PC-3 (cell line): Measurements from ENCODE around the gene PRKN. TPM values are rescaled to one million over a fixed set of nuclear protein-coding genes. Genes with fewer than 3 reads are reported as not detected.

Experiments used
- ATAC-seq: fragments of 200-7000 bp; cut with Tn5 transposase; 2 replicates; pipeline ENCODE4 v1.9.1; 2020; ENCODE audit warnings: mild to moderate bottlenecking, moderate library complexity
- BruUV-seq: library from RNA; stranded (reverse); fragments of 400-500 nt; replicated peaks from 2 replicates; lab custom pipeline; 2021; lab: Mats Ljungman, UMichigan
- CTCF ChIA-PET: fragments of 300-600 bp; sonication (Branson Sonifier 250); formaldehyde crosslinking; loops from one replicate; lab custom pipeline; 2022; ENCODE audit warnings: antibody characterized with exemption; lab: Charles Lee
- POLR2A ChIA-PET: fragments of 300-600 bp; sonication (Branson Sonifier 250); formaldehyde crosslinking; loops from one replicate; lab custom pipeline; 2022; ENCODE audit warnings: antibody characterized with exemption; ENCODE audit not compliant: unreplicated experiment; lab: Charles Lee
- DNase-seq: peaks from one replicate; pipeline ENCODE4 v3.0.0-alpha.2; 2015
- H2AFZ ChIP-seq: fragments of 300-600 bp; sonication (generic); 2 replicates; pipeline ENCODE4 v1.6.0; 2016; ENCODE audit warnings: antibody characterized with exemption, low read length
- H3F3A ChIP-seq: fragments of 300-600 bp; sonication (generic); one replicate; pipeline ENCODE4 v1.6.0; 2017; ENCODE audit warnings: antibody characterized with exemption, low read length, control low read depth, mild to moderate bottlenecking; ENCODE audit not compliant: unreplicated experiment
- H3K27ac ChIP-seq: fragments of 300-600 bp; sonication (generic); 2 replicates; pipeline ENCODE4 v1.5.1; 2016; ENCODE audit warnings: mild to moderate bottlenecking, low read length
- H3K27me3 ChIP-seq: fragments of 300-600 bp; sonication (generic); 2 replicates; pipeline ENCODE4 v1.6.1; 2016; ENCODE audit warnings: low read length, mixed read lengths
- H3K36me3 ChIP-seq: fragments of 300-600 bp; sonication (generic); 2 replicates; pipeline ENCODE4 v1.6.1; 2016; ENCODE audit warnings: low read depth, mixed run types, low read length, mixed read lengths
- H3K4me1 ChIP-seq: fragments of 300-600 bp; sonication (generic); 2 replicates; pipeline ENCODE4 v1.5.1; 2016; ENCODE audit warnings: low read length; ENCODE audit not compliant: insufficient read depth
- H3K4me2 ChIP-seq: fragments of 300-600 bp; sonication (generic); 2 replicates; pipeline ENCODE4 v1.6.0; 2016; ENCODE audit warnings: low read length
- H3K4me3 ChIP-seq: fragments of 300-600 bp; sonication (generic); 2 replicates; pipeline ENCODE4 v1.5.1; 2016; ENCODE audit warnings: mild to moderate bottlenecking, low read length, mixed read lengths
- H3K79me2 ChIP-seq: fragments of 300-600 bp; sonication (generic); 2 replicates; pipeline ENCODE4 v1.6.1; 2017; ENCODE audit warnings: low read length, mixed read lengths
- H3K9ac ChIP-seq: fragments of 300-600 bp; sonication (generic); 2 replicates; pipeline ENCODE4 v1.6.0; 2016; ENCODE audit warnings: mild to moderate bottlenecking, low read length
- H3K9me2 ChIP-seq: fragments of 300-600 bp; sonication (generic); replicated peaks from 2 replicates; pipeline ENCODE4 v1.6.1; 2016; ENCODE audit warnings: mixed run types, low read length, mixed read lengths
- H3K9me3 ChIP-seq: fragments of 300-600 bp; sonication (generic); 2 replicates; pipeline ENCODE4 v1.6.1; 2016; ENCODE audit warnings: low read length, mixed read lengths
- H4K20me1 ChIP-seq: fragments of 300-600 bp; sonication (generic); 2 replicates; pipeline ENCODE4 v1.6.1; 2016; ENCODE audit warnings: low read length, mixed read lengths
- CTCF ChIP-seq: fragments of 300-600 bp; sonication (generic); conservative IDR thresholded peaks from 2 replicates; pipeline ENCODE4 v1.5.1; 2017; ENCODE audit warnings: antibody characterized with exemption, low read depth, mild to moderate bottlenecking, low read length
- EZH2 ChIP-seq: fragments of 300-600 bp; sonication (generic); IDR thresholded peaks from one replicate; pipeline ENCODE4 v1.6.1; 2017; ENCODE audit warnings: antibody characterized with exemption, mild to moderate bottlenecking, low read length; ENCODE audit not compliant: unreplicated experiment
- EZH2phosphoT487 ChIP-seq: fragments of 300-600 bp; sonication (generic); IDR thresholded peaks from 2 replicates; pipeline ENCODE4 v1.6.1; 2018; ENCODE audit warnings: mild to moderate bottlenecking, antibody characterized with exemption, low read length, borderline replicate concordance
- intact Hi-C: fragments of 100-400 bp; cut with micrococcal nuclease; formaldehyde crosslinking; loops from 2 replicates; pipeline ENCODE4 v1.9.0; 2023
- total RNA-seq: library from RNA; depleted of rRNA; stranded (reverse); fragments of >200 nt; gene quantifications from 2 replicates; pipeline ENCODE4 v1.2.3, GENCODE V29; 2014

The PRKN gene
- total RNA-seq, 1 experiment from 2014 or later, result not detected

GRCh38 chr6:162685586-162685985 lies 42.0 kb downstream of the PRKN start:
- Histone ChIP-seq H3K27me3 (no peaks in the 10 kb centered on the region), H3F3A (no peaks in the 10 kb centered on the region), H3K9me3 (no peaks in the 10 kb centered on the region), H3K27ac (no peak overlapping the region), H3K4me2 (no peak overlapping the region), H2AFZ (no peak overlapping the region), H3K4me3 (no peak overlapping the region), H4K20me1 (no peaks in the 10 kb centered on the region), H3K4me1 (no peaks in the 10 kb centered on the region), H3K36me3 (no peaks in the 10 kb centered on the region), H3K9me2 (no peaks in the 10 kb centered on the region), H3K79me2 (no peaks in the 10 kb centered on the region), H3K9ac (no peak overlapping the region)
- no peak for DNase-seq
- ATAC-seq, result no peak
- POLR2A ChIA-PET, result no interaction called here
- TF ChIP-seq EZH2phosphoT487 (no peak), CTCF (no peak), EZH2 (no peak)
- no TSS peak for BruUV-seq
- CTCF ChIA-PET, result no interaction called here
- intact Hi-C loops, result no loop called here

- H3K36me3 ChIP-seq, result no peaks in the 10 kb centered on the region
- no peak overlapping the region for H3K27ac ChIP-seq
- no peaks in the 10 kb centered on the region for H3K4me1 ChIP-seq
- H3K9me2 ChIP-seq, result no peaks in the 10 kb centered on the region
- H3K4me2 ChIP-seq, result no peak overlapping the region
- no peak overlapping the region for H2AFZ ChIP-seq
- no peak overlapping the region for H3K9ac ChIP-seq
- no peak overlapping the region for H3K4me3 ChIP-seq
- CTCF ChIA-PET, result no interaction called here
- no peaks in the 10 kb centered on the region for H3K79me2 ChIP-seq
- no TSS peak for BruUV-seq
- no peak for TF ChIP-seq EZH2
- TF ChIP-seq EZH2phosphoT487, result no peak
- no peak for TF ChIP-seq CTCF
- H3F3A ChIP-seq, result no peaks in the 10 kb centered on the region
- no peaks in the 10 kb centered on the region for H3K9me3 ChIP-seq
- POLR2A ChIA-PET, result no interaction called here
- ATAC-seq (no peak), DNase-seq (no peak)
- intact Hi-C loops, result no loop called here
- H4K20me1 ChIP-seq, result no peaks in the 10 kb centered on the region
- H3K27me3 ChIP-seq, result no peaks in the 10 kb centered on the region
These were observed 42.6 kb downstream of the PRKN start for GRCh38 chr6:162684961-162685360.

- POLR2A ChIA-PET, result no interaction called here
- CTCF ChIA-PET, result interaction anchor here (0.6 kb wide), 1 partner anchor 92 kb away, joined by 3 read pairs; no protein-coding TSS in a partner anchor
- ATAC-seq (no peak), DNase-seq (no peak)
- H3K27ac ChIP-seq, result no peak overlapping the region
- H2AFZ ChIP-seq, result no peak overlapping the region
- no peaks in the 10 kb centered on the region for H3F3A ChIP-seq
- no peaks in the 10 kb centered on the region for H3K79me2 ChIP-seq
- TF ChIP-seq CTCF, result no peak
- no peak for TF ChIP-seq EZH2
- no peak for TF ChIP-seq EZH2phosphoT487
- H3K4me2 ChIP-seq, result no peak overlapping the region
- no TSS peak for BruUV-seq
- no peaks in the 10 kb centered on the region for H3K9me3 ChIP-seq
- intact Hi-C loops, result no loop called here
- H4K20me1 ChIP-seq, result no peaks in the 10 kb centered on the region
- no peaks in the 10 kb centered on the region for H3K36me3 ChIP-seq
- H3K9ac ChIP-seq, result no peak overlapping the region
- H3K27me3 ChIP-seq, result no peaks in the 10 kb centered on the region
- H3K4me3 ChIP-seq, result no peak overlapping the region
- H3K4me1 ChIP-seq, result no peaks in the 10 kb centered on the region
- no peaks in the 10 kb centered on the region for H3K9me2 ChIP-seq
These were observed 43.5 kb downstream of the PRKN start for GRCh38 chr6:162684052-162684451.
